ENCODE data around the gene ZNF230. TPM values are rescaled to one million over a fixed set of nuclear protein-coding genes. Genes with fewer than 3 reads are reported as not detected.

ZNF230 gene
- total RNA-seq, 4 donors from 2014 or later, result 2.7 to 7.5 (median 3.5) TPM

DNA sequence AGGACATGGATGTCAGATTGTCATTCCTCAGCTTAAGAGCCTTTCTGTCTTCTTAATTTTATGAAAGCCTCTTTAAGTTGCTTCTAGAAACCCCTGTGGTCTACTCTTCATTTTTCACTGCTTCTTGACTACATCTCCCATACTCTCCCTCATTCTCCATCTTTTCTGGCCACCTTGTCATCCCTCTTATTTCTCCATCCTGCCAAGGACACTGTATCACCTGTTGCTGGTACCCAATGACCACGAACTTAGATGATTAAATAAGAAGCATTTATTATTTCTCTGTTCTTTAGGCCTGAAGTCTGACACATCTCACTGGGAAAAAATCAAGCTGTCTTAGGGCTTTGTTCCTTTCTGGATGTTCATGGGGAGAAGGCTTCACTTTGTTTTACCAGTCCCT is 58.3 kb downstream of the ZNF230 start:
- Histone ChIP-seq H3K4me1 (no peaks in the 10 kb centered on the region), H3K36me3 (peaks cover 41 to 95% (median 77%) of the 10 kb centered on the region in 4 donors), H3K4me3 (no peak overlapping the region), H3K9me3 (peaks cover 0 to 46% (median 20%) of the 10 kb centered on the region in 4 donors), H3K27ac (replicated peaks in 1 of 4) (no peak overlapping the region), H3K27me3 (no peaks in the 10 kb centered on the region)
- TF ChIP-seq POLR2AphosphoS5 (IDR thresholded peaks at IDR 0.05), result no peak
- no peak for TF ChIP-seq POLR2A (IDR thresholded peaks at IDR 0.05; ENCODE audit: low read depth)
- TF ChIP-seq EP300 (IDR thresholded peaks at IDR 0.05), result no peak
- 88% methylated on average over 1 of the region's 1 CpG for WGBS
- intact Hi-C loops (cut with DNase I), result no loop called here
- DNase-seq (ENCODE audit: extremely low spot score), result no peak

Small RNAs within 50 kb of the gene (small RNA-seq; reads per million reads assigned to genes)
- gene AC006213.5, result 0 reads per million in 3 donors

Other genes with a start within 250 kb of the ZNF230 start
- 10 to 100 TPM in 3 of 4 donors, 1 to 10 TPM in 1; 7.5 to 25.6 (median 22.3) TPM for gene SMG9, start 248.0 kb upstream of the ZNF230 start, total RNA-seq
- 1 to 10 TPM; 1.7 to 6.7 (median 1.9) TPM for gene KCNN4, start 222.0 kb upstream of the ZNF230 start, total RNA-seq
- 10 to 100 TPM in 1 of 4 donors, 1 to 10 TPM in 3; 2.8 to 12.0 (median 8.2) TPM for gene LYPD5, start 200.5 kb upstream of the ZNF230 start, total RNA-seq
- 10 to 100 TPM in 1 of 4 donors, 1 to 10 TPM in 3; 6.4 to 11.5 (median 7.5) TPM for gene ZNF283, start 175.6 kb upstream of the ZNF230 start, total RNA-seq
- gene ZNF404, start 119.0 kb upstream of the ZNF230 start, total RNA-seq, result 1 to 10 TPM; 1.4 to 5.0 (median 3.5) TPM
- 10 to 100 TPM; 10.1 to 13.1 (median 12.5) TPM for gene ZNF45, start 67.7 kb upstream of the ZNF230 start, total RNA-seq
- 1 to 10 TPM; 3.5 to 7.1 (median 5.2) TPM for gene ZNF221, start 51.7 kb upstream of the ZNF230 start, total RNA-seq
- 1 to 10 TPM; 5.3 to 6.2 (median 5.9) TPM for gene ZNF155, start 18.8 kb upstream of the ZNF230 start, total RNA-seq
- 1 to 10 TPM; 1.2 to 3.8 (median 2.3) TPM for gene ZNF222, start 22.4 kb downstream of the ZNF230 start, total RNA-seq
- 1 to 10 TPM in 3 of 4 donors, under 1 TPM in 1; 0.83 to 2.6 (median 2.5) TPM for gene ZNF223, start 49.1 kb downstream of the ZNF230 start, total RNA-seq
- gene ZNF284, start 69.2 kb downstream of the ZNF230 start, total RNA-seq, result 1 to 10 TPM; 1.3 to 2.9 (median 2.5) TPM
- gene ZNF224, start 91.4 kb downstream of the ZNF230 start, total RNA-seq, result 10 to 100 TPM; 12.4 to 28.7 (median 16.2) TPM
- gene ZNF225, start 110.4 kb downstream of the ZNF230 start, total RNA-seq, result 1 to 10 TPM; 3.3 to 6.2 (median 3.9) TPM
- gene ZNF234, start 138.6 kb downstream of the ZNF230 start, total RNA-seq, result 1 to 10 TPM; 5.4 to 7.0 (median 5.7) TPM
- 10 to 100 TPM; 12.9 to 14.4 (median 13.2) TPM for gene ZNF226, start 162.1 kb downstream of the ZNF230 start, total RNA-seq
- 10 to 100 TPM; 10.9 to 13.3 (median 12.4) TPM for gene ZNF227, start 209.6 kb downstream of the ZNF230 start, total RNA-seq

Data from esophagus muscularis mucosa (tissue), 4 donors.